GM23248 (cell line): Measurements from ENCODE around the gene PCDHAC2. TPM values are rescaled to one million over a fixed set of nuclear protein-coding genes. Genes with fewer than 3 reads are reported as not detected.

ENCODE experiments used
- DNase-seq: peaks from one replicate; pipeline ENCODE4 v3.0.0-alpha.2; 2015
- H2AFZ ChIP-seq: fragments of 200-600 bp; sonication (generic); 2 replicates; pipeline ENCODE4 v1.6.1; 2016; ENCODE audit warnings: antibody characterized with exemption
- H3F3A ChIP-seq: fragments of 200-600 bp; sonication (generic); 2 replicates; pipeline ENCODE4 v1.6.1; 2016; ENCODE audit warnings: mild to moderate bottlenecking, antibody characterized with exemption, mixed run types; ENCODE audit not compliant: insufficient read depth
- H3K27ac ChIP-seq: fragments of 200-600 bp; sonication (generic); 2 replicates; pipeline ENCODE4 v1.5.1; 2016; ENCODE audit warnings: mild to moderate bottlenecking
- H3K27me3 ChIP-seq: fragments of 200-600 bp; sonication (generic); replicated peaks from 2 replicates; pipeline ENCODE4 v1.6.1; 2016; ENCODE audit warnings: mild to moderate bottlenecking; ENCODE audit not compliant: insufficient read depth
- H3K36me3 ChIP-seq: fragments of 200-600 bp; sonication (generic); 2 replicates; pipeline ENCODE4 v1.6.1; 2016; ENCODE audit warnings: low read depth, mild to moderate bottlenecking
- H3K4me1 ChIP-seq: fragments of 200-600 bp; sonication (generic); 2 replicates; pipeline ENCODE4 v1.6.1; 2016; ENCODE audit warnings: mild to moderate bottlenecking; ENCODE audit not compliant: insufficient read depth
- H3K4me2 ChIP-seq: fragments of 200-600 bp; sonication (generic); one replicate; pipeline ENCODE4 v1.6.1; 2016; ENCODE audit warnings: mild to moderate bottlenecking; ENCODE audit not compliant: unreplicated experiment
- H3K4me3 ChIP-seq: fragments of 200-600 bp; sonication (generic); 2 replicates; pipeline ENCODE4 v1.5.1; 2016; ENCODE audit warnings: mild to moderate bottlenecking
- H3K79me2 ChIP-seq: fragments of 200-600 bp; sonication (generic); 2 replicates; pipeline ENCODE4 v1.6.1; 2016; ENCODE audit warnings: mild to moderate bottlenecking; ENCODE audit not compliant: insufficient read depth
- H3K9ac ChIP-seq: fragments of 200-600 bp; sonication (generic); 2 replicates; pipeline ENCODE4 v1.6.1; 2016; ENCODE audit warnings: mild to moderate bottlenecking
- H3K9me2 ChIP-seq: fragments of 200-600 bp; sonication (generic); 2 replicates; pipeline ENCODE4 v1.6.1; 2016; ENCODE audit warnings: mixed run types, mild to moderate bottlenecking, moderate library complexity; ENCODE audit not compliant: insufficient read depth
- H3K9me3 ChIP-seq: fragments of 200-600 bp; sonication (generic); one replicate; pipeline ENCODE4 v1.6.1; 2017; ENCODE audit warnings: low read depth
- H4K20me1 ChIP-seq: fragments of 200-600 bp; sonication (generic); 2 replicates; pipeline ENCODE4 v1.6.0; 2016; ENCODE audit not compliant: insufficient read depth
- EZH2 ChIP-seq: fragments of 200-600 bp; sonication (generic); IDR thresholded peaks from 2 replicates; pipeline ENCODE4 v1.6.1; 2018; ENCODE audit warnings: antibody characterized with exemption, mild to moderate bottlenecking; ENCODE audit not compliant: insufficient read depth, poor library complexity, severe bottlenecking
- EZH2phosphoT487 ChIP-seq: fragments of 200-600 bp; sonication (generic); IDR thresholded peaks from 2 replicates; pipeline ENCODE4 v1.6.1; 2018; ENCODE audit warnings: antibody characterized with exemption, moderate library complexity, mild to moderate bottlenecking, low read depth; ENCODE audit not compliant: insufficient read depth
- WGBS, 2 experiments: methylation state at CpG; one replicate each; pipeline ENCODE4 v1.1.6; 2015 to 2017; ENCODE audit warnings: low lambda C conversion rate in 2 of 2, low coverage in 1 of 2; ENCODE audit errors: missing lambda C conversion rate in 2 of 2; 5-methylcytosine and 5-hydroxymethylcytosine counted together
- in situ Hi-C: fragments of 300-500 bp; cut with MboI; formaldehyde crosslinking; loops from 2 replicates; pipeline ENCODE4 v1.15.0; 2020
- polyA plus RNA-seq: library from polyadenylated mRNA; unstranded; fragments of >200 nt; fragmentation: Nextera tagmentation; extraction: Ambion mirVana; gene quantifications from 2 replicates; pipeline ENCODE4 v1.2.1, GENCODE V29; 2016
- total RNA-seq: library from RNA; depleted of rRNA; stranded (reverse); fragments of >200 nt; shearing (Covaris generic); gene quantifications from 2 replicates; pipeline ENCODE4 v1.2.3, GENCODE V29; 2014; rRNA removed

The PCDHAC2 gene, protein sequence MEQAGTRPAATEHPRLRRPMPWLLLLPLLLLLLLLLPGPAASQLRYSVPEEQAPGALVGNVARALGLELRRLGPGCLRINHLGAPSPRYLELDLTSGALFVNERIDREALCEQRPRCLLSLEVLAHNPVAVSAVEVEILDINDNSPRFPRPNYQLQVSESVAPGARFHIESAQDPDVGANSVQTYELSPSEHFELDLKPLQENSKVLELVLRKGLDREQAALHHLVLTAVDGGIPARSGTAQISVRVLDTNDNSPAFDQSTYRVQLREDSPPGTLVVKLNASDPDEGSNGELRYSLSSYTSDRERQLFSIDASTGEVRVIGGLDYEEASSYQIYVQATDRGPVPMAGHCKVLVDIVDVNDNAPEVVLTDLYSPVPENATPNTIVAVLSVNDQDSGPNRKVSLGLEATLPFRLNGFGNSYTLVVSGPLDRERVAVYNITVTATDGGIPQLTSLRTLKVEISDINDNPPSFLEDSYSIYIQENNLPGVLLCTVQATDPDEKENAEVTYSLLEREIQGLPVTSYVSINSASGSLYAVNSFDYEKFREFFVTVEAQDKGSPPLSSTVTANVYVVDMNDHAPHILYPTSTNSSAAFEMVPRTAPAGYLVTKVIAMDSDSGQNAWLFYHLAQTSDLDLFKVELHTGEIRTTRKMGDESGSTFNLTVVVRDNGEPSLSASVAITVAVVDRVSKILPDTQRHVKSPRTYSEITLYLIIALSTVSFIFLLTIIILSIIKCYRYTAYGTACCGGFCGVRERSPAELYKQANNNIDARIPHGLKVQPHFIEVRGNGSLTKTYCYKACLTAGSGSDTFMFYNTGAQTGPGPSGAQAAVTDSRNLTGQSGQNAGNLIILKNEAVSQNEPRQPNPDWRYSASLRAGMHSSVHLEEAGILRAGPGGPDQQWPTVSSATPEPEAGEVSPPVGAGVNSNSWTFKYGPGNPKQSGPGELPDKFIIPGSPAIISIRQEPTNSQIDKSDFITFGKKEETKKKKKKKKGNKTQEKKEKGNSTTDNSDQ
- total RNA-seq (not detected in 2 replicates), polyA plus RNA-seq (not detected in 2 replicates)

GRCh38 chr5:140966293-140967225, at the start of gene PCDHAC2:
Gene PCDHAC2, plus strand, starts transcription at chr5:140966476. Its CDS starts 291 bp downstream, at chr5:140966767.
- 8% methylated on average over 75 to 76 of the region's 80 CpGs for WGBS, 2 experiments
- H3K79me2 ChIP-seq, result no peaks in the 10 kb centered on the region
- no peak within 1 kb of the TSS for H3K9ac ChIP-seq
- no peaks in the 10 kb centered on the region for H3K9me3 ChIP-seq
- DNase-seq, result peak; percentile 26
- no peaks in the 10 kb centered on the region for H3K27me3 ChIP-seq
- TF ChIP-seq EZH2 (no peak), EZH2phosphoT487 (no peak)
- no peaks in the 10 kb centered on the region for H4K20me1 ChIP-seq
- no peak within 1 kb of the TSS for H3K27ac ChIP-seq
- H2AFZ ChIP-seq, result peak within 1 kb of the TSS; percentile 75
- H3F3A ChIP-seq, result no peaks in the 10 kb centered on the region
- peak within 1 kb of the TSS; percentile 61 for H3K4me2 ChIP-seq
- no peaks in the 10 kb centered on the region for H3K9me2 ChIP-seq
- in situ Hi-C loops, result no loop called here
- no peaks in the 10 kb centered on the region for H3K36me3 ChIP-seq
- no peaks in the 10 kb centered on the region for H3K4me1 ChIP-seq
- peak within 1 kb of the TSS; percentile 66 for H3K4me3 ChIP-seq

GRCh38 chr5:140923601-140924000, 42.7 kb upstream of the PCDHAC2 start:
- H3K9me2 ChIP-seq, result no peaks in the 10 kb centered on the region
- H3K4me3 ChIP-seq, result no peak overlapping the region
- no peak overlapping the region for H3K9ac ChIP-seq
- in situ Hi-C loops, result no loop called here
- H3K27ac ChIP-seq, result no peak overlapping the region
- TF ChIP-seq EZH2, result no peak
- no peak for TF ChIP-seq EZH2phosphoT487
- no peaks in the 10 kb centered on the region for H3K9me3 ChIP-seq
- no peaks in the 10 kb centered on the region for H3K36me3 ChIP-seq
- no peaks in the 10 kb centered on the region for H4K20me1 ChIP-seq
- no peak for DNase-seq
- H2AFZ ChIP-seq, result no peak overlapping the region
- H3K27me3 ChIP-seq, result peaks cover 12% of the 10 kb centered on the region
- 7 to 10% methylated on average over 4 of the region's 4 CpGs for WGBS, 2 experiments
- H3K4me1 ChIP-seq, result no peaks in the 10 kb centered on the region
- no peaks in the 10 kb centered on the region for H3K79me2 ChIP-seq
- no peaks in the 10 kb centered on the region for H3F3A ChIP-seq
- no peak overlapping the region for H3K4me2 ChIP-seq

GRCh38 chr5:140925806-140926442, 40.4 kb upstream of the PCDHAC2 start, which contains the start of gene PCDHAC1:
Gene PCDHAC1, plus strand, starts transcription at chr5:140926299. Its CDS starts 594 bp downstream, at chr5:140926893.
- Histone ChIP-seq H4K20me1 (no peaks in the 10 kb centered on the region), H3K27ac (no peak within 1 kb of the TSS), H3K36me3 (no peaks in the 10 kb centered on the region), H3K4me3 (peak within 1 kb of the TSS; percentile 42), H3K4me2 (peak within 1 kb of the TSS; percentile 39), H3K9ac (no peak within 1 kb of the TSS), H2AFZ (peak within 1 kb of the TSS; percentile 67), H3K9me3 (no peaks in the 10 kb centered on the region), H3F3A (no peaks in the 10 kb centered on the region), H3K27me3 (peaks cover 12% of the 10 kb centered on the region), H3K4me1 (no peaks in the 10 kb centered on the region), H3K79me2 (no peaks in the 10 kb centered on the region), H3K9me2 (no peaks in the 10 kb centered on the region)
- in situ Hi-C loops, result no loop called here
- 7% methylated on average over 40 to 41 of the region's 41 CpGs for WGBS, 2 experiments
- DNase-seq, result no peak
- TF ChIP-seq EZH2phosphoT487 (no peak), EZH2 (no peak)
